Left ventricle myocardium inferior (tissue), 1 donor: ENCODE measurements around the gene HSP90AA1. TPM values are rescaled to one million over a fixed set of nuclear protein-coding genes. Genes with fewer than 3 reads are reported as not detected.
"Not testable (repeated sequence)": the region's sequence is repeated elsewhere in the genome, so short reads cannot be mapped to it uniquely, and the experiment has no call there.

Experiments used
- DNase-seq: peaks from one replicate; pipeline ENCODE4 v3.0.0-alpha.2; 2020
- H3K27ac ChIP-seq: fragments of 200-600 bp; replicated peaks from 2 replicates; pipeline ENCODE4 v1.8.0; 2021
- H3K27me3 ChIP-seq: fragments of 200-600 bp; 2 replicates; pipeline ENCODE4 v1.8.0; 2021; ENCODE audit warnings: low read depth
- H3K36me3 ChIP-seq: fragments of 200-600 bp; 2 replicates; pipeline ENCODE4 v1.8.0; 2021
- H3K4me1 ChIP-seq: fragments of 200-600 bp; 2 replicates; pipeline ENCODE4 v1.8.0; 2021
- H3K4me3 ChIP-seq: fragments of 200-600 bp; 2 replicates; pipeline ENCODE4 v1.8.0; 2021; ENCODE audit warnings: mild to moderate bottlenecking, moderate library complexity
- H3K9me3 ChIP-seq: fragments of 200-600 bp; replicated peaks from 2 replicates; pipeline ENCODE4 v1.8.0; 2021
- intact Hi-C: fragments of 100-400 bp; cut with micrococcal nuclease; formaldehyde crosslinking; loops from one replicate; pipeline ENCODE4 v1.11.0; 2022
- total RNA-seq: library from RNA; stranded (reverse); fragmentation: NEBNext Ultra II Directional; extraction: Animal tissue kit (Norgen Biotek cat#: 25700); gene quantifications from one replicate; pipeline ENCODE4 v1.2.1, GENCODE V29; 2021
- TF ChIP-seq, protein P1 (sequence below): fragments of 200-600 bp; IDR thresholded peaks from 2 replicates; pipeline ENCODE4 v1.8.0; 2021; ENCODE audit warnings: antibody characterized with exemption, mild to moderate bottlenecking, borderline replicate concordance
- donor health status: DM: no; HTN: yes; CAD: no; lungs with severe emphysema.

The HSP90AA1 gene
- total RNA-seq, 1 donor from 2014 or later, result 423 TPM

DNA sequence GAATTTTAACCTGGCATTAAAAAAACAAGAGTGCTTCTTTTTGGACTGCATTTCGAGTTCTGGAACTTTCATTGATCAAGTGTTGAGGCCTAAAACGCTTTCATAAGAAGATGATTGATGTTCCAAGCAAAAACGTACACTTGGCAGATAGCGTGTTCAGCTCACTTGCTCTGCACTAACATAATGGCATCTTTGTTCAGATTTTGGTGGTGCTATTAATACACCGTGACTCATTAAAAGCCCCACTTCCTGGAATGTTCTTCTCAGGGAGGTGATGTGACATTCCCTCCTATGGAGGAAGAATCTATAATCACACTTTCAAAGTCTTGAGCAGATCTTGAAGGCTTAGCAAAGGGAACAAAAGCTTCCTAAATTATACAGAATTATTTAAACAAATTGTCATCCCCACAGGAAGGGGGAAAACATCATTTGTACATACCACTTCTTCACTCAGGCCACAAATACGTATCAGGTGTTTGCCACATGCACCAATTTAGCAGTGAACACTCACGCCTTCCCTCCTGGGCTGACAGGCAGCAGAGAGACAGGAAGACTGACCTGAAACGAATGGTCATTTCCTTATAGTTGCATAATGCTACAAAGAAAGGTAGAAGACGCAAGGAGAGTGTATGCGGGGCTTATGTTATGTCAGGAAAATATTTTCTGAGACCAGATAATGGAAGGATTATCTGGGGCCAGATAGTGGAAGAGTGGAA lies 15.4 kb downstream of the HSP90AA1 start:
- intact Hi-C loops, result no loop called here
- DNase-seq, result no peak
- no peak overlapping the region for H3K4me3 ChIP-seq
- no peaks in the 10 kb centered on the region for H3K9me3 ChIP-seq
- H3K27ac ChIP-seq, result no peak overlapping the region
- no peaks in the 10 kb centered on the region for H3K27me3 ChIP-seq
- TF ChIP-seq, protein P1, sequence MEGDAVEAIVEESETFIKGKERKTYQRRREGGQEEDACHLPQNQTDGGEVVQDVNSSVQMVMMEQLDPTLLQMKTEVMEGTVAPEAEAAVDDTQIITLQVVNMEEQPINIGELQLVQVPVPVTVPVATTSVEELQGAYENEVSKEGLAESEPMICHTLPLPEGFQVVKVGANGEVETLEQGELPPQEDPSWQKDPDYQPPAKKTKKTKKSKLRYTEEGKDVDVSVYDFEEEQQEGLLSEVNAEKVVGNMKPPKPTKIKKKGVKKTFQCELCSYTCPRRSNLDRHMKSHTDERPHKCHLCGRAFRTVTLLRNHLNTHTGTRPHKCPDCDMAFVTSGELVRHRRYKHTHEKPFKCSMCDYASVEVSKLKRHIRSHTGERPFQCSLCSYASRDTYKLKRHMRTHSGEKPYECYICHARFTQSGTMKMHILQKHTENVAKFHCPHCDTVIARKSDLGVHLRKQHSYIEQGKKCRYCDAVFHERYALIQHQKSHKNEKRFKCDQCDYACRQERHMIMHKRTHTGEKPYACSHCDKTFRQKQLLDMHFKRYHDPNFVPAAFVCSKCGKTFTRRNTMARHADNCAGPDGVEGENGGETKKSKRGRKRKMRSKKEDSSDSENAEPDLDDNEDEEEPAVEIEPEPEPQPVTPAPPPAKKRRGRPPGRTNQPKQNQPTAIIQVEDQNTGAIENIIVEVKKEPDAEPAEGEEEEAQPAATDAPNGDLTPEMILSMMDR, result no peak
- H3K4me1 ChIP-seq, result no peaks in the 10 kb centered on the region
- no peaks in the 10 kb centered on the region for H3K36me3 ChIP-seq

DNA sequence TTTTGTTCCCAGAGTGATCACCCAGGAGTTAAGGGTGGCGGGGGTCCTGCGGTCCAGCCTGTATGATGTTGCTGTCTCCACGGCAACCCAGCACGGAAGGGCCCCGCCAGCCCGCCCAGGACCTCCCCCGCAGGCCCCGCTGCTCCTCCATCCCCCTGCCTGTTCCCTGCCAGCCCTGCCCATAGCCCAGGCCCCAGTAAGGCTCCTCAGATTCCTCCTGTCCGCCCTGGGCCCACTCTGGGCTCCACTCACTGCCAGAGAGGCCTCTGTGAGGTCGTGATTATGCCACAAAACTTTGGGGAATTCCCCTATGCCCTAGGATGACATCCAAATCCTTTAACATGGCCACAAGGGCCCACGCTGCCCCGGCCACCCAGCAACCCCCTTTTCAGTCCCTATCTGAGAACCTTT lies 20.8 kb downstream of the HSP90AA1 start:
- intact Hi-C loops, result no loop called here
- DNase-seq, result no peak
- TF ChIP-seq, protein P1, result no peak

DNA sequence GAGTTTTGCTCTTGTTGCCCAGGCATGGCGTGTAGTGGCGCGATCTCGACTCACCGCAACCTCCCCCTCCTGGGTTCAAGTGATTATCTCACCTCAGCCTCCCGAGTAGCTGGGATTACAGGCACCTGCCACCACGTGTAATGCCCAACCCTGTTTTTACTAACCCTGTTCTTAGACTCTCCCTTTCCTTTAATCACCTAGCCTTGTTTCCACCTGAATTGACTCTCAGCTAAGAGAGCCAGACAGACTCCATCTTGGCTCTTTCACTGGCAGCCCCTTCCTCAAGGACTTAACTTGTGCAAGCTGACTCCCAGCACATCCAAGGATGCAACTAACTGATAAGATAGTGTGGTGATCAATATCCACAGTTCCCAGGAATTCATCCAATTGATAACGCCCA lies 22.3 kb downstream of the HSP90AA1 start:
- H3K4me1 ChIP-seq, result peaks cover 19% of the 10 kb centered on the region
- H3K27me3 ChIP-seq, H3K4me3 ChIP-seq, H3K9me3 ChIP-seq, H3K36me3 ChIP-seq, DNase-seq, H3K27ac ChIP-seq, intact Hi-C loops: not testable (repeated sequence)

More for the DNA sequence above, 20.8 kb downstream of the HSP90AA1 start:
- peaks cover 12% of the 10 kb centered on the region for H3K4me1 ChIP-seq
- no peaks in the 10 kb centered on the region for H3K27me3 ChIP-seq
- H3K9me3 ChIP-seq, result no peaks in the 10 kb centered on the region
- H3K27ac ChIP-seq, result no peak overlapping the region
- no peak overlapping the region for H3K4me3 ChIP-seq
- no peaks in the 10 kb centered on the region for H3K36me3 ChIP-seq

DNA sequence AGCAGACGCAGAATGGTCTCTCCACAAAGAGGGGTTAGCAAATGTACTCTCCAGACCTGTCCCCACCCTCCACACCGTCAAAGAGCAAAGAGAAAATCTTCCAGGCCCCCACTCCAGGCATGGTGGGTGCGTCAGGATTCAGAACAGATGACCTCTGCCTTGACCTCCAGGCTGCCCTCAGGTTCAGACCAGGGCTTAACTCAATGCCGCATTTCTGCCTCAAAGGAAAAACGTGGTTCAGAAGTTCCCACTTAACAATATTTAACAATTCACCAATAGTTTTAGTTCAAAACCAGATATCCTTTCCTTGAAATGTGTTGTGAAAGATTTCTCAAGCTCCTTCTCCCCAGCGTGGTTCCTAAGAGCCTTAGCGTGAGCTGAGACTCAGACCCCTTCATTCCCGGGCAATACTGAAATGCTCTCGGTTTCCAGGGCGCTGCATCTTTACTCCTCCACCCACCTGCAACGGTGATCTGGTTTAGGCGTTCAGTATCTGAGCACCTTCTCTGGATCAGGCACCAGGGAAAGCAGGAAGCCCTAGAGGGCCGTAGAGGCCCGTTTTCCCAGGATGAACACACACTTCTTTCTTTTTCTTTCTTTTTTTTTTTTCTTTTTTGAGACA lies 22.9 kb downstream of the HSP90AA1 start:
- Histone ChIP-seq H3K36me3 (no peaks in the 10 kb centered on the region), H3K9me3 (no peaks in the 10 kb centered on the region), H3K4me1 (peaks cover 19% of the 10 kb centered on the region), H3K4me3 (no peak overlapping the region), H3K27me3 (no peaks in the 10 kb centered on the region), H3K27ac (no peak overlapping the region)
- intact Hi-C loops, result no loop called here
- TF ChIP-seq, protein P1, result no peak
- DNase-seq, result no peak

DNA sequence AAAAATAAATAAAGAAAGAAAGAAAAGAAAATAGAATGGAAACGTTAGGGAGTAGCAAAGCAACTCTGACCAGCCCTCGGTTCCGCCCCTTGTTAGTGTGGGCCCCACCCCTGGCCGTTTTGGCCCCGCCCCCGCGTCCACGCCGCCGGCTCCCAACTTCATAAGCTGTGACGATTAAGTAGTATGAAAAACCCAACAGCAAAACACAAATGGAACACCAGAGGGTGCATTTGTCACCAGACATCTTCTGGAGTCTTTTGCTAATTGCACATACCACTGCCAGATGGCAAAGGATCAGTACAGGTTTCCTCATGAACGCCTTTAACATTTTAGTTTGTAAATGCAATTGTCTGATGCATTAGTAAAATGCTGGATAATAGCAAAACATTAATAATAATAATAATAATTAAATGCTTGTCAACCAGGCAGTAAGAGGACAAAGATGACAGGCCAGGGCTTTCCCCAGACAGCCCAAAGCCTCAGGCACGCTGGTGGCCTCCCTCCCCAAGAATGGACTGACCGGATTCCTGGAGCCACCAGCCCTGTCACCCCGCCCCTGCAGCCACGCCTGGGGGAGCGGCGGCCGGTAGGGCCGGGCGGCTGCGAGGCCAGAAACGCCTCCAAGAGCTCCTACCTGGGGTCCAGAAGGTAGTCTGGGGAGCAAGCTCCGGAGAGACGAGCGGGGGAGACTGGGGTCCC lies 23.6 kb downstream of the HSP90AA1 start:
- no peak overlapping the region for H3K4me3 ChIP-seq
- peak; percentile 86 for DNase-seq
- TF ChIP-seq, protein P1, result peak; percentile 69
- intact Hi-C loops, result no loop called here
- no peak overlapping the region for H3K27ac ChIP-seq
- no peaks in the 10 kb centered on the region for H3K36me3 ChIP-seq
- H3K4me1 ChIP-seq, result peaks cover 19% of the 10 kb centered on the region
- no peaks in the 10 kb centered on the region for H3K27me3 ChIP-seq
- no peaks in the 10 kb centered on the region for H3K9me3 ChIP-seq
